Spleen (tissue), 7 donors: Measurements from ENCODE around the gene AEBP1.

ENCODE experiments used
- CTCF ChIP-seq, 11 experiments: fragments of 200-600 bp in 7 of 11; fragments of 450-650 bp in 4 of 11; sonication (generic) in 4 of 11; IDR thresholded peaks in 8 of 11; conservative IDR thresholded peaks in 3 of 11; 1 replicate in 7 of 11; 2 replicates in 4 of 11; pipeline versions ENCODE4 v1.4.0 to v1.8.0; 2016 to 2021; ENCODE audit warnings: antibody characterized with exemption in 11 of 11, inconsistent platforms in 4 of 11, mild to moderate bottlenecking in 1 of 11
- POLR2AphosphoS5 ChIP-seq, 3 donors: sonication (generic); formaldehyde crosslinking; IDR thresholded peaks; one replicate each; pipeline ENCODE4 v1.5.1; 2017; ENCODE audit warnings: antibody characterized with exemption in 3 of 3
- donor health status: DM: no; HTN: no; CAD: no; lungs with moderate emphysema.
- donor health status: DM: no; HTN: no; CAD: no.
- donor health status: DM: no; HTN: no; CAD: no.

- TF ChIP-seq CTCF (IDR thresholded peaks at IDR 0.05 in 8 of 11, conservative IDR thresholded peaks at IDR 0.05 in 3 of 11) (no peak), POLR2AphosphoS5 (IDR thresholded peaks at IDR 0.05) (peak in 1 of 3 donors; percentile 29)
These were observed 43.0 kb upstream of the AEBP1 start for GRCh38 chr7:44060948-44061644.
